Measurements from ENCODE around the gene PTK7. TPM values are rescaled to one million over a fixed set of nuclear protein-coding genes. Genes with fewer than 3 reads are reported as not detected.

The PTK7 gene
- total and polyA plus RNA-seq, 2 of the 8 experiments (the other 6 are each of a cell fraction or from before 2014, with no cell fraction given) = 110 to 138 TPM

DNA sequence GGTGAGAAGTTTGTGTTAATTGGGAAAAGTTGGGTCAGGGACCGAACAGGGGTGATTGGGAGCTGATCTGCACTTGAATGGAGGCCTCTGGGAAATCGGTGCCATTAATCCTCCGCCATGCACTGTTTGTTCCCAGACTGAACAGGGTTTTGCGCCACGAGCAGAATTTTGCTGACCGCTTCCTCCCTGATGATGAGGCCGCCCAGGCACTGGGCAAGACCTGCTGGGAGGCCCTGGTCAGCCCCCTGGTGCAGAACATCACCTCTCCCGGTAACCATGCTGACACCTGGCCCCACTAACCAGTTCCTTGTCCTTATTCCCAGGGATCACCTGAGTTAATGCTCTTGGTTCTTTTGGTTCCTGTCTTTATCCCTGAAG is 127.6 kb downstream of the PTK7 start:
- no peaks in the 10 kb centered on the region for H3K9me3 ChIP-seq (ENCODE audit: insufficient read depth in 2 of 2, low read depth in 1 of 2, low read length in 1 of 2)
- H2BK12ac ChIP-seq (ENCODE audit: low read depth, low read length) = 0 out of 2 replicates have a peak overlapping the region, but pooled peaks have one; percentile 27
- no peaks in the 10 kb centered on the region for H3K79me2 ChIP-seq (ENCODE audit: control insufficient read depth in 1 of 2, insufficient read depth in 2 of 2, low read length in 2 of 2)
- no peaks in the 10 kb centered on the region for H3K4me1 ChIP-seq (replicated peaks in 1 of 4; ENCODE audit: control insufficient read depth in 3 of 4, insufficient read depth in 4 of 4, low read length in 3 of 4)
- H4K20me1 ChIP-seq (replicated peaks in 1 of 2; ENCODE audit: control insufficient read depth in 1 of 2, insufficient read depth in 2 of 2, low read length in 2 of 2) = no peaks in the 10 kb centered on the region
- 95% methylated on average over 8 of the region's 8 CpGs; no CpG with 5 or more reads in 1 of the 2 experiments for WGBS, 2 experiments (ENCODE audit: extremely low coverage in 1 of 2, insufficient coverage in 1 of 2, insufficient read length in 1 of 2, insufficient replicate concordance in 2 of 2, low coverage in 1 of 2, low lambda C conversion rate in 2 of 2, missing lambda C conversion rate in 1 of 2)
- H2AK5ac ChIP-seq (ENCODE audit: low read depth, low read length) = no peak overlapping the region
- no peaks in the 10 kb centered on the region for H3K79me1 ChIP-seq (ENCODE audit: low read depth, low read length)
- no peaks in the 10 kb centered on the region; the same call in 1 of the 2 replicates for H3K23me2 ChIP-seq (ENCODE audit: low read depth, low read length)
- H3K9ac ChIP-seq (replicated peaks in 1 of 4; ENCODE audit: extremely low read depth in 1 of 4, low read depth in 3 of 4, low read length in 3 of 4) = no peak overlapping the region
- H3K56ac ChIP-seq (replicated peaks; ENCODE audit: insufficient read length, low read depth, low read length) = no peak overlapping the region
- no peak overlapping the region for H3K23ac ChIP-seq (ENCODE audit: insufficient read length)
- no peak overlapping the region for H4K91ac ChIP-seq (replicated peaks; ENCODE audit: insufficient read length, low read length)
- no peak overlapping the region for H3K4ac ChIP-seq (replicated peaks; ENCODE audit: insufficient read length, low read depth, low read length)
- no peak overlapping the region for H2BK15ac ChIP-seq (ENCODE audit: low read length)
- H3K27me3 ChIP-seq (replicated peaks in 1 of 4; ENCODE audit: control insufficient read depth in 3 of 4, extremely low read depth in 1 of 4, insufficient read depth in 3 of 4, low read length in 3 of 4) = no peaks in the 10 kb centered on the region
- FAIRE-seq (no peak), DNase-seq (ENCODE audit: low read depth in 1 of 2, low spot score in 2 of 2) (no peak)
- H3K4me2 ChIP-seq (ENCODE audit: insufficient read depth in 1 of 2, low read depth in 2 of 2, low read length in 2 of 2) = no peak overlapping the region
- H3K27ac ChIP-seq (ENCODE audit: low read depth, low read length) = no peak overlapping the region
- TF ChIP-seq KDM4A (IDR thresholded peaks at IDR 0.05; ENCODE audit: low read depth, low read length, severe bottlenecking) = no peak
- ChIA-PET CTCF (ENCODE audit: partially characterized antibody) (interaction anchor here (0.8 to 1.0 kb wide), 2 partner anchors 10 to 27 kb away, joined by 3 read pairs; no protein-coding TSS in a partner anchor), POLR2A (ENCODE audit: partially characterized antibody) (interaction anchor here (0.9 to 1.9 kb wide), 5 partner anchors 18 to 33 kb away, joined by 3 to 5 read pairs (median 4); partner anchors contain the start of gene SRF)
- no peak overlapping the region for H3K4me3 ChIP-seq (ENCODE audit: extremely low read depth in 1 of 4, insufficient read depth in 2 of 4, low read depth in 3 of 4, low read length in 4 of 4)
- H2BK20ac ChIP-seq (ENCODE audit: low read length) = no peak overlapping the region
- no peak overlapping the region for H4K5ac ChIP-seq (ENCODE audit: insufficient read length, low read depth, low read length)
- no peak overlapping the region for H2AFZ ChIP-seq (ENCODE audit: low read length)
- no peak overlapping the region for H2BK120ac ChIP-seq (replicated peaks; ENCODE audit: low read depth, low read length)
- no peak overlapping the region for H3K18ac ChIP-seq (ENCODE audit: extremely low read depth, low read length)
- H3K36me3 ChIP-seq (ENCODE audit: control insufficient read depth in 2 of 4, insufficient read depth in 4 of 4, low read length in 3 of 4) = no peaks in the 10 kb centered on the region
- H3K14ac ChIP-seq (ENCODE audit: insufficient read length) = no peak overlapping the region
- H4K8ac ChIP-seq (ENCODE audit: extremely low read depth, insufficient read depth, low read length) = no peak overlapping the region
- H2BK5ac ChIP-seq (ENCODE audit: low read depth, low read length) = no peak overlapping the region
